Neuronal stem cell (in vitro differentiated cells): Measurements from ENCODE around the gene PTEN.
"Not testable (repeated sequence)": the region's sequence is repeated elsewhere in the genome, so short reads cannot be mapped to it uniquely, and the experiment has no call there.

Source experiments
- DNase-seq: peaks from one replicate; pipeline ENCODE4 v3.0.0-alpha.2; 2013; ENCODE audit warnings: low spot score
- H2AFZ ChIP-seq: one replicate; pipeline ENCODE4 v1.6.1; 2013; ENCODE audit warnings: mild to moderate bottlenecking, low read length, inconsistent platforms
- H2AK5ac ChIP-seq: 2 replicates; pipeline ENCODE4 v1.6.1; 2013; ENCODE audit warnings: low read depth, mild to moderate bottlenecking, inconsistent platforms, low read length, moderate library complexity, mixed read lengths
- H2BK120ac ChIP-seq: 2 replicates; pipeline ENCODE4 v1.6.1; 2013; ENCODE audit warnings: low read depth, mild to moderate bottlenecking, inconsistent platforms, low read length, moderate library complexity, mixed read lengths
- H2BK12ac ChIP-seq: one replicate; pipeline ENCODE4 v1.6.1; 2013; ENCODE audit warnings: low read length, inconsistent platforms
- H2BK15ac ChIP-seq: 2 replicates; pipeline ENCODE4 v1.6.1; 2013; ENCODE audit warnings: mild to moderate bottlenecking, low read length, inconsistent platforms, mixed read lengths
- H2BK5ac ChIP-seq: one replicate; pipeline ENCODE4 v1.6.1; 2013; ENCODE audit warnings: inconsistent platforms, mild to moderate bottlenecking, low read length, moderate library complexity
- H3K14ac ChIP-seq: one replicate; pipeline ENCODE4 v1.6.1; 2013; ENCODE audit warnings: low read length, inconsistent platforms
- H3K18ac ChIP-seq: 2 replicates; pipeline ENCODE4 v1.6.1; 2013; ENCODE audit warnings: low read length, inconsistent platforms
- H3K23ac ChIP-seq: 2 replicates; pipeline ENCODE4 v1.6.1; 2013; ENCODE audit warnings: low read depth, mild to moderate bottlenecking, mixed read lengths, low read length, inconsistent platforms; ENCODE audit not compliant: poor library complexity
- H3K27ac ChIP-seq: replicated peaks from 3 replicates; pipeline ENCODE4 v1.5.1; 2013; ENCODE audit warnings: low read length, inconsistent platforms
- H3K27me3 ChIP-seq, 3 experiments: 2 replicates each; pipeline ENCODE4 v1.6.1; 2013; ENCODE audit warnings: low read length in 3 of 3, mild to moderate bottlenecking in 2 of 3, inconsistent platforms in 1 of 3, low read depth in 1 of 3, mixed read lengths in 1 of 3, moderate library complexity in 1 of 3; ENCODE audit not compliant: control insufficient read depth in 3 of 3, insufficient read depth in 3 of 3
- H3K36me3 ChIP-seq, 2 donors: replicated peaks in 1 of 2; 2 replicates each; pipeline ENCODE4 v1.6.1; 2013; ENCODE audit warnings: low read length in 2 of 2; ENCODE audit not compliant: control insufficient read depth in 2 of 2, insufficient read depth in 2 of 2
- H3K4ac ChIP-seq: 2 replicates; pipeline ENCODE4 v1.6.1; 2013; ENCODE audit warnings: inconsistent platforms, mild to moderate bottlenecking, low read length, moderate library complexity
- H3K4me1 ChIP-seq, 2 donors: 1 replicate in 1 of 2; 2 replicates in 1 of 2; pipeline ENCODE4 v1.6.1; 2013; ENCODE audit warnings: low read length in 2 of 2, low read depth in 1 of 2; ENCODE audit not compliant: control insufficient read depth in 2 of 2, insufficient read depth in 1 of 2
- H3K4me2 ChIP-seq: one replicate; pipeline ENCODE4 v1.6.1; 2013; ENCODE audit warnings: mild to moderate bottlenecking, low read length, inconsistent platforms; ENCODE audit not compliant: insufficient read depth, poor library complexity, severe bottlenecking
- H3K4me3 ChIP-seq, 2 donors: 2 replicates each; pipeline ENCODE4 v1.5.1; 2013; ENCODE audit warnings: low read length in 2 of 2, mild to moderate bottlenecking in 2 of 2, inconsistent platforms in 1 of 2, moderate library complexity in 1 of 2
- H3K79me1 ChIP-seq: one replicate; pipeline ENCODE4 v1.6.1; 2013; ENCODE audit warnings: low read depth, mild to moderate bottlenecking, inconsistent platforms, low read length, moderate library complexity
- H3K9ac ChIP-seq: one replicate; pipeline ENCODE4 v1.6.1; 2013; ENCODE audit warnings: mild to moderate bottlenecking, low read depth, low read length, inconsistent platforms; ENCODE audit not compliant: poor library complexity
- H3K9me3 ChIP-seq, 2 donors: replicated peaks in 1 of 2; 2 replicates each; pipeline versions ENCODE3 to v1.6.1; 2013; ENCODE audit warnings: low read length in 2 of 2, mild to moderate bottlenecking in 2 of 2, inconsistent platforms in 1 of 2, low read depth in 1 of 2, mixed read lengths in 1 of 2, moderate library complexity in 1 of 2; ENCODE audit not compliant: control insufficient read depth in 2 of 2, insufficient read depth in 1 of 2
- H4K8ac ChIP-seq: one replicate; pipeline ENCODE4 v1.6.1; 2013; ENCODE audit warnings: low read depth, mild to moderate bottlenecking, inconsistent platforms, low read length, moderate library complexity
- H4K91ac ChIP-seq: one replicate; pipeline ENCODE4 v1.6.1; 2013; ENCODE audit warnings: low read length, low read depth, mild to moderate bottlenecking, inconsistent platforms; ENCODE audit not compliant: poor library complexity
- WGBS, 2 donors: extraction: QIAGEN DNeasy Blood & Tissue Kit; methylation state at CpG; one replicate each; pipeline ENCODE4 v1.1.7; 2013; ENCODE audit warnings: missing lambda C conversion rate in 2 of 2, mixed read lengths in 1 of 2; ENCODE audit not compliant: insufficient read length in 2 of 2, insufficient replicate concordance in 1 of 2; ENCODE audit errors: extremely low coverage in 2 of 2; 5-methylcytosine and 5-hydroxymethylcytosine counted together

The PTEN gene

GRCh38 chr10:87866412-87866974 lies 3.1 kb downstream of the PTEN start:
- Histone ChIP-seq H2BK5ac (no peak overlapping the region), H2BK12ac (no peak overlapping the region), H3K79me1 (peaks cover 6% of the 10 kb centered on the region), H3K18ac (no peak overlapping the region), H3K4ac (no peak overlapping the region), H3K4me3 (peak overlapping the region in 1 of 2 donors; percentile 98), H3K23ac (no peak overlapping the region), H2AFZ (no peak overlapping the region), H3K27me3 (no peaks in the 10 kb centered on the region), H3K9me3 (peaks cover 0 to 6% of the 10 kb centered on the region in 2 donors), H3K36me3 (peaks cover 0 to 31% of the 10 kb centered on the region in 2 donors), H2BK120ac (no peak overlapping the region), H3K4me2 (no peak overlapping the region), H3K9ac (no peak overlapping the region), H3K14ac (no peak overlapping the region), H2AK5ac (no peak overlapping the region), H4K91ac (no peak overlapping the region), H3K4me1 (peaks cover 0 to 6% of the 10 kb centered on the region in 2 donors), H4K8ac (no peak overlapping the region), H3K27ac (no peak overlapping the region), H2BK15ac (no peak overlapping the region)
- WGBS, 2 donors, result no CpG with 5 or more reads among the region's 3 CpGs
- no peak for DNase-seq

DNA sequence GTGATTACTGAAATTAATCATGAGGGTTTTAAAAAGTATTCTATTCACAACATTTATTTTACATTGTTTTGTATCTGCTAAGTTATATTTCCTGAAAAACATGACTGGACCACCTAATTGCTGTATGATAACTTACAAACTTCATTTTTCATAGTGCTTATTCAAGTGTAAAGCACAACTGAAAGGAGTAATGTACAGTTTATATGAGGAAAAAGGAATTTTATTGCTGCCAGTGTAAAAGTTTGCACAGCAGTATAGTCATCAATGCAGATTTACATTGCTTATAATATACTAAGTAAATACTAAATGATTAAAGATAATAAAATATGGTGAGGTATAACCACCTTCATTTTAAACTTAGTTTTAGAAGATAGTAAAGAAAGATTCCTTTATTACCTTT lies 4.0 kb downstream of the PTEN start:
- no peak overlapping the region for H3K4me2 ChIP-seq
- no peak overlapping the region for H3K14ac ChIP-seq
- peaks cover 2% of the 10 kb centered on the region for H3K79me1 ChIP-seq
- no peak overlapping the region for H2BK120ac ChIP-seq
- H2BK5ac ChIP-seq, result no peak overlapping the region
- H2BK15ac ChIP-seq, result no peak overlapping the region
- H4K91ac ChIP-seq, result no peak overlapping the region
- no peak overlapping the region for H2AK5ac ChIP-seq
- H3K4ac ChIP-seq, result no peak overlapping the region
- H4K8ac ChIP-seq, result no peak overlapping the region
- peak overlapping the region in 1 of 2 donors; percentile 98 for H3K4me3 ChIP-seq
- H3K9me3 ChIP-seq, result no peaks in the 10 kb centered on the region
- H3K27me3 ChIP-seq, result no peaks in the 10 kb centered on the region
- H3K27ac ChIP-seq, result no peak overlapping the region
- no peak for DNase-seq
- H3K36me3 ChIP-seq, result peaks cover 0 to 41% of the 10 kb centered on the region in 2 donors
- H3K4me1 ChIP-seq, result peaks cover 0 to 6% of the 10 kb centered on the region in 2 donors
- no peak overlapping the region for H3K18ac ChIP-seq
- no peak overlapping the region for H2BK12ac ChIP-seq
- H3K9ac ChIP-seq, result no peak overlapping the region
- H2AFZ ChIP-seq, result no peak overlapping the region
- H3K23ac ChIP-seq, result no peak overlapping the region

DNA sequence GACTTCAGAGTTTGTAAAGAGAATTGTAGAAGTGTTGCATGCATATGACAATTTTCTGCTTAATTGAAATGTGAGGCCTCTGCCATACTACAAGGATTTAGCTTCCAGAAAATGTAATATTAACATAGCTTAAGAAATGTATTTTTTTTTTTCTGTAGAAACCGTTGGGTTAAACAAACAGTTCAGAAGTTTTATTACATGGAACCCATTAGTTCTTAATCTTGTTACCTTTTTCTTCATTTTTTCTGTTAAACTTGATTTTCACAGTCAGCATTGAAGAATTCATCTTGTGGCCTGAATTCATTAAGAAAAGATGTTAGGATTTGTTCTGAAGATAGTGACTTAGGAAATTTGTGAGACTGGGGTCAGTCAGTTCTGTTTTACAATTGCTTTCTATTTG lies 4.9 kb downstream of the PTEN start:
- DNase-seq, result no peak
- Histone ChIP-seq H2AK5ac (no peak overlapping the region), H3K36me3 (peaks cover 0 to 46% of the 10 kb centered on the region in 2 donors), H3K18ac (no peak overlapping the region), H4K91ac (no peak overlapping the region), H3K4me3 (peak overlapping the region in 1 of 2 donors; percentile 98), H3K9ac (no peak overlapping the region), H2BK15ac (no peak overlapping the region), H3K9me3 (no peaks in the 10 kb centered on the region), H3K27me3 (no peaks in the 10 kb centered on the region), H2BK120ac (no peak overlapping the region), H4K8ac (no peak overlapping the region), H2BK12ac (no peak overlapping the region), H3K4me1 (peaks cover 0 to 6% of the 10 kb centered on the region in 2 donors), H3K79me1 (no peaks in the 10 kb centered on the region), H2AFZ (no peak overlapping the region), H3K4me2 (no peak overlapping the region), H3K27ac (no peak overlapping the region), H3K4ac (no peak overlapping the region), H3K23ac (no peak overlapping the region), H2BK5ac (no peak overlapping the region), H3K14ac (no peak overlapping the region)
- WGBS, 2 donors, result no CpG with 5 or more reads among the region's 1 CpG

DNA sequence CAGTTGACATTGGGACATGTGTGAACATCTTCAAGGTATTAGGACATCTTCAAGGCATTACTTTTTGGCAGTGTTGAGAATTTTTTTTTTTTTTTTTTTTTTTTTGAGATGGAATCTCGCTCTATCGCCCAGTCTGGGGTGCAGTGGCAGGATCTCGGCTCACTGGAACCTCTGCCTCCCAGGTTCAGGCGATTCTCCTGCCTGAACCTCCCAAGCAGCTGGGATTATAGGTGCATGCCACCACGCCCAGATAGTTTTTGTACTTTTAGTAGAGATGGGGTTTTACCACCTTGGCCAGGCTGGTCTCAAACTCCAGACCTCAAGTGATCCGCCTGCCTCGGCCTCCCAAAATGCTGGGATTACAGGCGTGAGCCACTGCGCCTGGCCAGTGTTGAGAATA lies 5.7 kb downstream of the PTEN start:
- not testable (repeated sequence) for H3K4me3 ChIP-seq

More for the DNA sequence above, 5.7 kb downstream of the PTEN start:
- not testable (repeated sequence) for H3K9me3 ChIP-seq, H3K23ac ChIP-seq, H2BK5ac ChIP-seq, H2BK12ac ChIP-seq, H3K4ac ChIP-seq, DNase-seq, H3K79me1 ChIP-seq, H3K4me2 ChIP-seq, H4K8ac ChIP-seq, H3K18ac ChIP-seq, H3K27me3 ChIP-seq, H3K14ac ChIP-seq, H3K9ac ChIP-seq, H2AFZ ChIP-seq, H2BK120ac ChIP-seq, H3K27ac ChIP-seq, H3K4me1 ChIP-seq, H2AK5ac ChIP-seq, H2BK15ac ChIP-seq, H4K91ac ChIP-seq
- no CpG with 5 or more reads among the region's 9 CpGs for WGBS, 2 donors
- peaks cover 0 to 46% of the 10 kb centered on the region in 2 donors for H3K36me3 ChIP-seq
